ENCODE measurements around the gene HOXC5. TPM values are rescaled to one million over a fixed set of nuclear protein-coding genes. Genes with fewer than 3 reads are reported as not detected.

Gene HOXC5
- polyA plus RNA-seq, 1 donor = 0.52 TPM

GRCh38 chr12:54006559-54007220, 26.2 kb upstream of the HOXC5 start:
- DNase-seq (ENCODE audit: low read depth) = no peak

- no peak for DNase-seq (ENCODE audit: low read depth)
Measured at GRCh38 chr12:54007538-54008259, 25.2 kb upstream of the HOXC5 start.

GRCh38 chr12:54008260-54008552, 24.6 kb upstream of the HOXC5 start:
- no peak for DNase-seq (ENCODE audit: low read depth)

- no peak for DNase-seq (ENCODE audit: low read depth)
Measured at GRCh38 chr12:54009171-54010052, 23.4 kb upstream of the HOXC5 start.

- no peak for DNase-seq (ENCODE audit: low read depth)
Measured at GRCh38 chr12:54010053-54010971, 22.5 kb upstream of the HOXC5 start.

GRCh38 chr12:54010972-54011664, 21.7 kb upstream of the HOXC5 start:
- no peak for DNase-seq (ENCODE audit: low read depth)

- DNase-seq (ENCODE audit: low read depth) = no peak
Measured at GRCh38 chr12:54011665-54012532, 21.0 kb upstream of the HOXC5 start.

GRCh38 chr12:54012631-54013409, 20.0 kb upstream of the HOXC5 start:
- no peak for DNase-seq (ENCODE audit: low read depth)

- no peak for DNase-seq (ENCODE audit: low read depth)
Measured at GRCh38 chr12:54014377-54015017, 18.4 kb upstream of the HOXC5 start.

- DNase-seq (ENCODE audit: low read depth) = no peak
Measured at GRCh38 chr12:54015018-54015931, 17.6 kb upstream of the HOXC5 start.

GRCh38 chr12:54016051-54016450, 16.8 kb upstream of the HOXC5 start:
- DNase-seq (ENCODE audit: low read depth) = no peak

GRCh38 chr12:54016478-54016964, 16.3 kb upstream of the HOXC5 start:
- no peak for DNase-seq (ENCODE audit: low read depth)

- DNase-seq (ENCODE audit: low read depth) = no peak
Measured at GRCh38 chr12:54017027-54017788, 15.6 kb upstream of the HOXC5 start.

GRCh38 chr12:54017878-54018467, 14.9 kb upstream of the HOXC5 start:
- DNase-seq (ENCODE audit: low read depth) = peak; percentile 50

GRCh38 chr12:54018468-54018984, 14.3 kb upstream of the HOXC5 start:
- DNase-seq (ENCODE audit: low read depth) = no peak

All from forelimb muscle (tissue), 1 donor.